PFSK-1 (cell line): ENCODE measurements around the gene FGD4.

ENCODE experiments used
- FOXP2 ChIP-seq: optimal IDR thresholded peaks from 2 replicates; pipeline ENCODE3; 2011; ENCODE audit warnings: borderline replicate concordance, control low read depth, inconsistent platforms; ENCODE audit not compliant: insufficient read depth; ENCODE audit errors: extremely low read length, extremely low read depth
- POLR2AphosphoS5 ChIP-seq: IDR thresholded peaks from 2 replicates; pipeline ENCODE4 v1.6.1; 2012; ENCODE audit warnings: low read depth, mild to moderate bottlenecking, control low read depth, low read length, moderate library complexity
- SIN3A ChIP-seq: IDR thresholded peaks from 2 replicates; pipeline ENCODE4 v1.6.1; 2012; ENCODE audit warnings: mild to moderate bottlenecking, low read length, moderate library complexity, borderline replicate concordance; ENCODE audit not compliant: insufficient read depth
- TAF1 ChIP-seq: IDR thresholded peaks from 2 replicates; pipeline ENCODE4 v1.6.1; 2012; ENCODE audit warnings: low read length, control low read depth, borderline replicate concordance; ENCODE audit not compliant: insufficient read depth
- TF ChIP-seq, protein P1 (sequence below), 2 experiments: IDR thresholded peaks; 2 replicates each; pipeline versions ENCODE4 v1.6.1 to v1.8.0; 2011 to 2012; ENCODE audit warnings: low read depth in 2 of 2, low read length in 2 of 2, control low read depth in 1 of 2, inconsistent platforms in 1 of 2, mild to moderate bottlenecking in 1 of 2, moderate library complexity in 1 of 2; ENCODE audit not compliant: insufficient read depth in 1 of 2

The FGD4 gene

GRCh38 chr12:32450363-32450762, 51.0 kb downstream of the FGD4 start:
- no peak for TF ChIP-seq TAF1
- TF ChIP-seq FOXP2, result no peak
- no peak for TF ChIP-seq POLR2AphosphoS5
- no peak for TF ChIP-seq SIN3A
- TF ChIP-seq, protein P1, sequence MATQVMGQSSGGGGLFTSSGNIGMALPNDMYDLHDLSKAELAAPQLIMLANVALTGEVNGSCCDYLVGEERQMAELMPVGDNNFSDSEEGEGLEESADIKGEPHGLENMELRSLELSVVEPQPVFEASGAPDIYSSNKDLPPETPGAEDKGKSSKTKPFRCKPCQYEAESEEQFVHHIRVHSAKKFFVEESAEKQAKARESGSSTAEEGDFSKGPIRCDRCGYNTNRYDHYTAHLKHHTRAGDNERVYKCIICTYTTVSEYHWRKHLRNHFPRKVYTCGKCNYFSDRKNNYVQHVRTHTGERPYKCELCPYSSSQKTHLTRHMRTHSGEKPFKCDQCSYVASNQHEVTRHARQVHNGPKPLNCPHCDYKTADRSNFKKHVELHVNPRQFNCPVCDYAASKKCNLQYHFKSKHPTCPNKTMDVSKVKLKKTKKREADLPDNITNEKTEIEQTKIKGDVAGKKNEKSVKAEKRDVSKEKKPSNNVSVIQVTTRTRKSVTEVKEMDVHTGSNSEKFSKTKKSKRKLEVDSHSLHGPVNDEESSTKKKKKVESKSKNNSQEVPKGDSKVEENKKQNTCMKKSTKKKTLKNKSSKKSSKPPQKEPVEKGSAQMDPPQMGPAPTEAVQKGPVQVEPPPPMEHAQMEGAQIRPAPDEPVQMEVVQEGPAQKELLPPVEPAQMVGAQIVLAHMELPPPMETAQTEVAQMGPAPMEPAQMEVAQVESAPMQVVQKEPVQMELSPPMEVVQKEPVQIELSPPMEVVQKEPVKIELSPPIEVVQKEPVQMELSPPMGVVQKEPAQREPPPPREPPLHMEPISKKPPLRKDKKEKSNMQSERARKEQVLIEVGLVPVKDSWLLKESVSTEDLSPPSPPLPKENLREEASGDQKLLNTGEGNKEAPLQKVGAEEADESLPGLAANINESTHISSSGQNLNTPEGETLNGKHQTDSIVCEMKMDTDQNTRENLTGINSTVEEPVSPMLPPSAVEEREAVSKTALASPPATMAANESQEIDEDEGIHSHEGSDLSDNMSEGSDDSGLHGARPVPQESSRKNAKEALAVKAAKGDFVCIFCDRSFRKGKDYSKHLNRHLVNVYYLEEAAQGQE (IDR thresholded peaks at IDR 0.05; ENCODE audit: insufficient read depth in 1 of 2, low read depth in 2 of 2, low read length in 2 of 2), result no peak

DNA sequence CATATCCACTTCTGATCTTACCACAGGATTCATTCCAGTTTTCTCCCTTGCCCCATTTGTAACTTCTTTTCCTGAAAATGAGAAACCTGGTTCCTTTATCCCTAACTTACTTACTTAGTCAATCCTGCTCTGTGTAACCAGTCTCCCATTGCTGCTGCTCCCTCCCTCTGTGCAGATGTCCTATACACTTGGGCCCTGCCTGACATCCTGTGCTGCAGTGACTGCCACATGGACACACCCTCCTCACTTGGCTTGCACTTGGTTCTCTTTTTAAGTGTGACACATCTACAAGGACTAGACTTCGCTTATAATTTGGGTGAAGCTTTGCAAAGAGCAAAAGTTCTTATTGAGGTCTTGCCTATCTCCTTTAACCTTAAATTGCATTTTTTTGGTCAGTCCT, 51.4 kb downstream of the FGD4 start:
- TF ChIP-seq TAF1 (no peak), FOXP2 (no peak), SIN3A (no peak), POLR2AphosphoS5 (no peak)
- TF ChIP-seq, protein P1 (IDR thresholded peaks at IDR 0.05; ENCODE audit: insufficient read depth in 1 of 2, low read depth in 2 of 2, low read length in 2 of 2), result no peak

GRCh38 chr12:32451816-32452215, 52.5 kb downstream of the FGD4 start:
- TF ChIP-seq, protein P1 (IDR thresholded peaks at IDR 0.05; ENCODE audit: insufficient read depth in 1 of 2, low read depth in 2 of 2, low read length in 2 of 2), result no peak
- TF ChIP-seq POLR2AphosphoS5 (no peak), FOXP2 (no peak), TAF1 (no peak), SIN3A (no peak)

DNA sequence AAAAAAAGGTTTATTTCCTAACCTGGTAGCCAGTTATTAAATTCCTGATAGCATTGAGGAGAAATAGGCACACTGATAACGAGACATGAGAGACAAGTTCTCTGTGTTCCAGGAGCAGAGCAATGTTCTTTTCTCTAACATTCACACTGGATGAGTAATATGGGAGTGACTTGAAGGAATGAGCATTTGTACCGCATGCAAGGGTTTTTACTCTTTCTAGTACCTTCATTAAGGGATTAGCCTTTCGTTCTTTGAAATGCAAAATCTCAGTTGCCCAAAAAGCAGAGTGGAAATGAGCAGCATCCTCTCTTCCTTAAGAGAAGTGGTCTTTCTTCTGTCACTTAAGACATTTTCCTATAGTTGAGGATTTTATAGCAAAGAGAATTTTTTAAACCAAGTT, 54.7 kb downstream of the FGD4 start:
- TF ChIP-seq TAF1, result no peak

DNA sequence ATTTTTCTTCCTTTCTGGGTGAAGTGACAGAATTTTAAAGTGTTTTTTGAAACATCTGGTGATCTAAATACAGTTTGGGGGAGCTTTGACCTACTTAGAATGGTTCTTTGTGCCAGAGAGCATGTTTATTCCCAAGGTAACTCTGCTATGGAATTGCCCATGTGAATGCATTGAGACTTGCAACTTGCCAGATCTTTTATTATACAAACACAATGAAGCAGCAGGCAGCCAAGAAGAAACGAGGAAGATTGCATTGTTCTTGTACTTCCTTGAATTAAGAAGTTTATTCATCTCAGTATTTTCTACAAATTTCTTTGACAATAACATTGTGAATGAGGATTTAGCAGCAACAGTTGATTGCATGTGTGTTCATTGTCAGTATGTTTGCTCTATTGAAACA, 55.5 kb downstream of the FGD4 start:
- TF ChIP-seq FOXP2, result no peak

DNA sequence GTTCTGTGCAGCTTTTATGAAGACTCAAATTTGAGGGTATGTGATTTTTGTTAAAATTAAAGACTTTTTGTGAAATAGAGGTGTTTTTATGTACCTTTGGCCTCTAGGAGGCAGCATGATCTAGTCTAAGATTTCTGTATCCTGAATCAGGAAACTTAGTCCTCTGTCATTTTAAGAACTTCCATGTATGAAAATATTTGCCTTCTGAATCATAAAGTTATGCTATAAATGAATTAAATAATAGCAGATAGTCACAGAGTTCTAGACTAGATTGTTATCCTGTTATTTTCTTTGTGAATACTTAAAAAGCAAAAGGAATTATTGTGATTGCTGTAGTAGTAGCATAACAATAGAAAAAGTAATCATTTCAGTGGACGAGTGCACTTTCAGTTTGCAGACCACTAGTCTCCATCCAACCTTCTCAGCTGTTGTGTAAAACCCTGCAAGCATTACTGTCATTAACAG, 56.3 kb downstream of the FGD4 start:
- no peak for TF ChIP-seq FOXP2
- no peak for TF ChIP-seq TAF1
- TF ChIP-seq, protein P1 (IDR thresholded peaks at IDR 0.05; ENCODE audit: insufficient read depth in 1 of 2, low read depth in 2 of 2, low read length in 2 of 2), result no peak
- TF ChIP-seq POLR2AphosphoS5, result no peak
